ENCODE results near the gene SASH1. TPM values are rescaled to one million over a fixed set of nuclear protein-coding genes. Genes with fewer than 3 reads are reported as not detected.

Gene SASH1
- total RNA-seq, 1 donor from 2014 or later: 118 TPM

GRCh38 chr6:148523551-148523950 is 180.9 kb downstream of the SASH1 start:
- no peak for DNase-seq (ENCODE audit: low spot score)
- intact Hi-C loops (cut with DNase I): no loop called here
- ATAC-seq: no peak

- intact Hi-C loops (cut with DNase I): no loop called here
- ATAC-seq: no peak
- no peak for DNase-seq (ENCODE audit: low spot score)
These were observed 181.8 kb downstream of the SASH1 start for GRCh38 chr6:148524471-148524882.

GRCh38 chr6:148524976-148525375 is 182.3 kb downstream of the SASH1 start:
- intact Hi-C loops (cut with DNase I): no loop called here
- ATAC-seq (no peak), DNase-seq (ENCODE audit: low spot score) (no peak)

GRCh38 chr6:148525453-148525852 is 182.8 kb downstream of the SASH1 start:
- intact Hi-C loops (cut with DNase I): no loop called here
- DNase-seq (ENCODE audit: low spot score) (no peak), ATAC-seq (no peak)

GRCh38 chr6:148526145-148526544 is 183.5 kb downstream of the SASH1 start:
- ATAC-seq: no peak
- intact Hi-C loops (cut with DNase I): no loop called here
- DNase-seq (ENCODE audit: low spot score): no peak

GRCh38 chr6:148528292-148528691 is 185.7 kb downstream of the SASH1 start:
- peak; percentile 14 for ATAC-seq
- DNase-seq (ENCODE audit: low spot score): no peak
- intact Hi-C loops (cut with DNase I): no loop called here

GRCh38 chr6:148529010-148529409 is 186.4 kb downstream of the SASH1 start:
- peak; percentile 13 for ATAC-seq
- intact Hi-C loops (cut with DNase I): no loop called here

GRCh38 chr6:148530394-148530953 is 187.8 kb downstream of the SASH1 start:
- ATAC-seq: peak; percentile 64
- intact Hi-C loops (cut with DNase I): no loop called here
- no peak for DNase-seq (ENCODE audit: low spot score)

More at GRCh38 chr6:148529010-148529409, 186.4 kb downstream of the SASH1 start:
- no peak for DNase-seq (ENCODE audit: low spot score)

- intact Hi-C loops (cut with DNase I): no loop called here
- no peak for DNase-seq (ENCODE audit: low spot score)
- ATAC-seq: no peak
These were observed 188.3 kb downstream of the SASH1 start for GRCh38 chr6:148530976-148531375.

- intact Hi-C loops (cut with DNase I): no loop called here
- no peak for ATAC-seq
These were observed 190.1 kb downstream of the SASH1 start for GRCh38 chr6:148532698-148533097.

GRCh38 chr6:148533309-148534107 is 190.9 kb downstream of the SASH1 start:
- intact Hi-C loops (cut with DNase I): no loop called here
- DNase-seq (ENCODE audit: low spot score) (no peak), ATAC-seq (no peak)

More at GRCh38 chr6:148532698-148533097, 190.1 kb downstream of the SASH1 start:
- DNase-seq (ENCODE audit: low spot score): no peak

GRCh38 chr6:148534871-148535270 is 192.2 kb downstream of the SASH1 start:
- intact Hi-C loops (cut with DNase I): no loop called here
- no peak for DNase-seq (ENCODE audit: low spot score)
- ATAC-seq: no peak

GRCh38 chr6:148535381-148535780 is 192.7 kb downstream of the SASH1 start:
- ATAC-seq (no peak), DNase-seq (ENCODE audit: low spot score) (no peak)
- intact Hi-C loops (cut with DNase I): no loop called here

GRCh38 chr6:148535976-148536375 is 193.3 kb downstream of the SASH1 start:
- ATAC-seq (peak; percentile 33), DNase-seq (ENCODE audit: low spot score) (no peak)
- intact Hi-C loops (cut with DNase I): no loop called here

GRCh38 chr6:148538261-148539190 is 195.9 kb downstream of the SASH1 start:
- intact Hi-C loops (cut with DNase I): no loop called here
- DNase-seq (ENCODE audit: low spot score) (no peak), ATAC-seq (peak; percentile 69)

- DNase-seq (ENCODE audit: low spot score): no peak
- no peak for ATAC-seq
- intact Hi-C loops (cut with DNase I): no loop called here
These were observed 200.9 kb downstream of the SASH1 start for GRCh38 chr6:148543540-148543939.

- DNase-seq (ENCODE audit: low spot score) (no peak), ATAC-seq (peak; percentile 27)
- intact Hi-C loops (cut with DNase I): no loop called here
These were observed 201.8 kb downstream of the SASH1 start for GRCh38 chr6:148544421-148544820.

GRCh38 chr6:148545901-148546300 is 203.3 kb downstream of the SASH1 start:
- ATAC-seq (no peak), DNase-seq (ENCODE audit: low spot score) (no peak)
- intact Hi-C loops (cut with DNase I): no loop called here

GRCh38 chr6:148547110-148547509 is 204.5 kb downstream of the SASH1 start:
- intact Hi-C loops (cut with DNase I): no loop called here
- ATAC-seq (no peak), DNase-seq (ENCODE audit: low spot score) (no peak)

Measured in sciatic nerve (tissue), 2 donors.